H1 (cell line): ENCODE measurements around the gene PDE1C. TPM values are rescaled to one million over a fixed set of nuclear protein-coding genes. Genes with fewer than 3 reads are reported as not detected.

Source experiments
- CTCF ChIA-PET: fragments of 300-600 bp; sonication (Branson Sonifier 250); formaldehyde crosslinking; loops from one replicate; lab custom pipeline; 2021; ENCODE audit not compliant: partially characterized antibody; lab: Charles Lee
- POLR2A ChIA-PET: fragments of 300-600 bp; sonication (Branson Sonifier 250); formaldehyde crosslinking; loops from one replicate; lab custom pipeline; 2021; ENCODE audit warnings: inconsistent platforms; ENCODE audit not compliant: partially characterized antibody; lab: Charles Lee
- DNase-seq, 2 experiments: peaks; one replicate each; pipeline versions ENCODE4 v3.0.0 to v3.0.0-alpha.2; 2010 to 2022; ENCODE audit warnings: low spot score in 2 of 2, low read depth in 1 of 2, mixed read lengths in 1 of 2
- FAIRE-seq: peaks from 2 replicates; lab custom pipeline; 2011; peaks lifted over from hg19 to GRCh38; lab: Jason Lieb, UNC
- H2AFZ ChIP-seq: 2 replicates; pipeline ENCODE4 v1.8.1; 2012; ENCODE audit warnings: low read length, inconsistent platforms
- H2AK5ac ChIP-seq: 2 replicates; pipeline ENCODE4 v1.6.1; 2013; ENCODE audit warnings: low read depth, low read length
- H2BK120ac ChIP-seq: replicated peaks from 2 replicates; pipeline ENCODE3; 2013; ENCODE audit warnings: low read depth, low read length, inconsistent platforms
- H2BK12ac ChIP-seq: 2 replicates; pipeline ENCODE4 v1.6.1; 2013; ENCODE audit warnings: low read depth, low read length
- H2BK15ac ChIP-seq: 2 replicates; pipeline ENCODE4 v1.6.1; 2013; ENCODE audit warnings: low read length
- H2BK20ac ChIP-seq: 2 replicates; pipeline ENCODE4 v1.6.1; 2013; ENCODE audit warnings: low read length
- H2BK5ac ChIP-seq: 2 replicates; pipeline ENCODE4 v1.6.1; 2013; ENCODE audit warnings: low read depth, low read length
- H3K14ac ChIP-seq: 2 replicates; pipeline ENCODE4 v1.6.1; 2013; ENCODE audit warnings: inconsistent platforms; ENCODE audit not compliant: insufficient read length
- H3K18ac ChIP-seq: 2 replicates; pipeline ENCODE4 v1.6.1; 2013; ENCODE audit warnings: low read length; ENCODE audit errors: extremely low read depth
- H3K23ac ChIP-seq: 2 replicates; pipeline ENCODE4 v1.6.1; 2013; ENCODE audit warnings: inconsistent platforms; ENCODE audit not compliant: insufficient read length
- H3K23me2 ChIP-seq: 2 replicates; pipeline ENCODE4 v1.6.1; 2013; ENCODE audit warnings: low read depth, low read length
- H3K27ac ChIP-seq: 2 replicates; pipeline ENCODE4 v1.6.1; 2011; ENCODE audit warnings: low read depth, low read length, inconsistent platforms
- H3K27me3 ChIP-seq, 4 experiments: replicated peaks in 1 of 4; 1 replicate in 1 of 4; 2 replicates in 3 of 4; pipeline versions ENCODE4 v1.6.1 to v1.8.1; 2011 to 2013; ENCODE audit warnings: low read length in 3 of 4, mild to moderate bottlenecking in 3 of 4, inconsistent platforms in 2 of 4, mixed read lengths in 2 of 4, moderate library complexity in 1 of 4; ENCODE audit not compliant: control insufficient read depth in 3 of 4, insufficient read depth in 3 of 4; ENCODE audit errors: extremely low read depth in 1 of 4
- H3K36me3 ChIP-seq, 4 experiments: 2 replicates each; pipeline versions ENCODE4 v1.6.1 to v1.8.1; 2011 to 2013; ENCODE audit warnings: mild to moderate bottlenecking in 4 of 4, low read length in 3 of 4, moderate library complexity in 2 of 4, control low read depth in 1 of 4, inconsistent platforms in 1 of 4; ENCODE audit not compliant: insufficient read depth in 4 of 4, control insufficient read depth in 2 of 4
- H3K4ac ChIP-seq: replicated peaks from 2 replicates; pipeline ENCODE3; 2013; ENCODE audit warnings: low read length, low read depth, mixed read lengths, inconsistent platforms; ENCODE audit not compliant: insufficient read length
- H3K4me1 ChIP-seq, 4 experiments: replicated peaks in 1 of 4; 1 replicate in 1 of 4; 2 replicates in 3 of 4; pipeline versions ENCODE4 v1.6.1 to v1.8.1; 2011 to 2013; ENCODE audit warnings: low read length in 3 of 4, inconsistent platforms in 2 of 4, mixed read lengths in 1 of 4; ENCODE audit not compliant: insufficient read depth in 4 of 4, control insufficient read depth in 3 of 4
- H3K4me2 ChIP-seq, 2 experiments: 2 replicates each; pipeline versions ENCODE4 v1.6.1 to v1.8.1; 2011 to 2013; ENCODE audit warnings: low read depth in 2 of 2, low read length in 2 of 2, control low read depth in 1 of 2, inconsistent platforms in 1 of 2, mild to moderate bottlenecking in 1 of 2; ENCODE audit not compliant: insufficient read depth in 1 of 2
- H3K4me3 ChIP-seq, 4 experiments: fragments of 200-600, 300-600 bp in 1 of 4; sonication (generic), shearing (Covaris generic), sonication (Bioruptor Twin) in 1 of 4; 2 replicates each; pipeline versions ENCODE4 v1.5.1 to v1.8.1; 2011 to 2016; ENCODE audit warnings: low read length in 4 of 4, low read depth in 3 of 4, control low read depth in 2 of 4, inconsistent platforms in 2 of 4, mild to moderate bottlenecking in 2 of 4, mixed read lengths in 1 of 4, moderate library complexity in 1 of 4; ENCODE audit not compliant: insufficient read depth in 2 of 4; ENCODE audit errors: extremely low read depth in 1 of 4
- H3K56ac ChIP-seq: replicated peaks from 2 replicates; pipeline ENCODE3; 2013; ENCODE audit warnings: low read depth, mild to moderate bottlenecking, mixed read lengths, low read length, inconsistent platforms; ENCODE audit not compliant: insufficient read length
- H3K79me1 ChIP-seq: 2 replicates; pipeline ENCODE4 v1.6.1; 2013; ENCODE audit warnings: low read depth, low read length, control low read depth
- H3K79me2 ChIP-seq, 2 experiments: 2 replicates each; pipeline versions ENCODE4 v1.6.1 to v1.8.1; 2012 to 2013; ENCODE audit warnings: low read length in 2 of 2, mild to moderate bottlenecking in 2 of 2, inconsistent platforms in 1 of 2; ENCODE audit not compliant: insufficient read depth in 2 of 2, control insufficient read depth in 1 of 2
- H3K9ac ChIP-seq, 4 experiments: replicated peaks in 1 of 4; 1 replicate in 1 of 4; 2 replicates in 3 of 4; pipeline versions ENCODE4 v1.6.1 to v1.8.1; 2011 to 2013; ENCODE audit warnings: low read depth in 3 of 4, low read length in 3 of 4, control low read depth in 2 of 4, mild to moderate bottlenecking in 2 of 4, moderate library complexity in 2 of 4, inconsistent platforms in 1 of 4; ENCODE audit errors: extremely low read depth in 1 of 4
- H3K9me3 ChIP-seq, 2 experiments: 2 replicates each; pipeline versions ENCODE4 v1.6.1 to v1.8.1; 2012 to 2013; ENCODE audit warnings: mild to moderate bottlenecking in 2 of 2, moderate library complexity in 2 of 2, control low read depth in 1 of 2, inconsistent platforms in 1 of 2, low read depth in 1 of 2, low read length in 1 of 2, mixed read lengths in 1 of 2; ENCODE audit not compliant: insufficient read depth in 2 of 2
- H4K20me1 ChIP-seq, 2 experiments: replicated peaks in 1 of 2; 2 replicates each; pipeline versions ENCODE3 to v1.8.1; 2011 to 2013; ENCODE audit warnings: inconsistent platforms in 2 of 2, low read length in 2 of 2, mild to moderate bottlenecking in 1 of 2; ENCODE audit not compliant: insufficient read depth in 2 of 2, control insufficient read depth in 1 of 2
- H4K5ac ChIP-seq: 2 replicates; pipeline ENCODE4 v1.6.1; 2013; ENCODE audit warnings: low read length, low read depth, mixed read lengths, inconsistent platforms; ENCODE audit not compliant: insufficient read length
- H4K8ac ChIP-seq: 2 replicates; pipeline ENCODE4 v1.8.0; 2013; ENCODE audit warnings: mild to moderate bottlenecking, moderate library complexity, low read length, inconsistent platforms; ENCODE audit not compliant: insufficient read depth; ENCODE audit errors: extremely low read depth
- H4K91ac ChIP-seq: replicated peaks from 2 replicates; pipeline ENCODE3; 2013; ENCODE audit warnings: low read length, mixed read lengths, inconsistent platforms; ENCODE audit not compliant: insufficient read length
- BACH1 ChIP-seq: IDR thresholded peaks from 2 replicates; pipeline ENCODE4 v1.6.1; 2012; ENCODE audit warnings: low read length, improper control_type of control experiment
- BCL11A ChIP-seq, 2 experiments: IDR thresholded peaks; one replicate each; pipeline ENCODE4 v1.6.1; 2011; ENCODE audit warnings: low read depth in 2 of 2, low read length in 2 of 2, mild to moderate bottlenecking in 2 of 2
- BRCA1 ChIP-seq: IDR thresholded peaks from 2 replicates; pipeline ENCODE4 v1.6.1; 2012; ENCODE audit warnings: low read depth, low read length, improper control_type of control experiment
- CBX5 ChIP-seq: fragments of 300-800, 300-1000 bp; sonication (generic); IDR thresholded peaks from 2 replicates; pipeline ENCODE4 v1.7.1; 2016; ENCODE audit warnings: antibody characterized with exemption, low read length, low read depth
- CHD2 ChIP-seq: IDR thresholded peaks from 2 replicates; pipeline ENCODE4 v1.6.1; 2012; ENCODE audit warnings: low read length, improper control_type of control experiment
- FOSL1 ChIP-seq: IDR thresholded peaks from 2 replicates; pipeline ENCODE4 v1.6.1; 2011; ENCODE audit warnings: mild to moderate bottlenecking, low read depth, low read length, moderate library complexity; ENCODE audit not compliant: insufficient read depth
- GABPA ChIP-seq: IDR thresholded peaks from 2 replicates; pipeline ENCODE4 v1.6.1; 2011; ENCODE audit warnings: mild to moderate bottlenecking, low read length, moderate library complexity, borderline replicate concordance; ENCODE audit not compliant: insufficient read depth
- KDM4A ChIP-seq: IDR thresholded peaks from one replicate; pipeline ENCODE4 v1.7.1; 2012; ENCODE audit warnings: low read depth, mild to moderate bottlenecking, moderate library complexity, low read length, inconsistent platforms; ENCODE audit not compliant: severe bottlenecking
- NANOG ChIP-seq: IDR thresholded peaks from 2 replicates; pipeline ENCODE4 v1.6.1; 2011; ENCODE audit warnings: low read length, low read depth, mild to moderate bottlenecking, inconsistent platforms; ENCODE audit not compliant: insufficient read depth, poor library complexity, severe bottlenecking
- NRF1 ChIP-seq: IDR thresholded peaks from 2 replicates; pipeline ENCODE4 v1.6.1; 2011; ENCODE audit warnings: mild to moderate bottlenecking, low read depth, low read length, improper control_type of control experiment
- POLR2A ChIP-seq, 2 experiments: IDR thresholded peaks; 1 replicate in 1 of 2; 2 replicates in 1 of 2; pipeline ENCODE4 v1.6.1; 2011; ENCODE audit warnings: low read depth in 2 of 2, low read length in 2 of 2, mild to moderate bottlenecking in 2 of 2; ENCODE audit errors: control extremely low read depth in 1 of 2
- RAD21 ChIP-seq, 2 experiments: IDR thresholded peaks in 1 of 2; conservative IDR thresholded peaks in 1 of 2; 2 replicates each; pipeline ENCODE4 v1.6.1; 2011; ENCODE audit warnings: low read depth in 2 of 2, low read length in 2 of 2, improper control_type of control experiment in 1 of 2, inconsistent platforms in 1 of 2, mild to moderate bottlenecking in 1 of 2, moderate library complexity in 1 of 2
- RFX5 ChIP-seq: IDR thresholded peaks from 2 replicates; pipeline ENCODE4 v1.6.1; 2011; ENCODE audit warnings: low read depth, low read length, improper control_type of control experiment, borderline replicate concordance
- SAP30 ChIP-seq: fragments of 300-600 bp; sonication (generic); IDR thresholded peaks from 2 replicates; pipeline ENCODE4 v1.7.1; 2012; ENCODE audit warnings: low read length, moderate library complexity, mild to moderate bottlenecking, inconsistent platforms; ENCODE audit not compliant: insufficient read depth, insufficient replicate concordance
- SIX5 ChIP-seq: IDR thresholded peaks from 2 replicates; pipeline ENCODE4 v1.6.1; 2011; ENCODE audit warnings: mild to moderate bottlenecking, low read depth, low read length
- WGBS, 2 experiments: shearing (Covaris generic) in 1 of 2; methylation state at CpG; one replicate each; pipeline versions ENCODE4 v1.1.6 to v1.1.7; 2013 to 2015; ENCODE audit warnings: low lambda C conversion rate in 2 of 2, mixed read lengths in 2 of 2, inconsistent platforms in 1 of 2, low coverage in 1 of 2, missing lambda C conversion rate in 1 of 2; ENCODE audit not compliant: insufficient replicate concordance in 2 of 2, insufficient coverage in 1 of 2, insufficient read length in 1 of 2; ENCODE audit errors: extremely low coverage in 1 of 2, missing lambda C conversion rate in 1 of 2; 5-methylcytosine and 5-hydroxymethylcytosine counted together
- polyA plus RNA-seq, 7 experiments: library from polyadenylated mRNA; depleted of rRNA in 3 of 7; stranded (reverse) in 5 of 7; unstranded in 2 of 7; fragments of >200 nt in 5 of 7; fragments of 200-250 nt in 2 of 7; gene quantifications; 1 replicate in 5 of 7; 2 replicates in 1 of 7; 4 replicates in 1 of 7; pipeline versions ENCODE4 v1.2.1 to v1.2.3, GENCODE V29; 2011 to 2013; ENCODE audit warnings: missing spikeins in 2 of 7, mixed read lengths in 2 of 7
- total RNA-seq: library from RNA; stranded (reverse); fragmentation: NEBNext Ultra II Directional; extraction: Animal tissue kit (Norgen Biotek cat#: 25700); gene quantifications from 2 replicates; pipeline ENCODE4 v1.2.1, GENCODE V29; 2021

The PDE1C gene
- total and polyA plus RNA-seq, 2 of the 8 experiments (the other 6 are each of a cell fraction or from before 2014, with no cell fraction given) = 0.11 to 1.1 TPM

GRCh38 chr7:31883761-31884164 lies 186.4 kb downstream of the PDE1C start:
- no peak overlapping the region for H3K4ac ChIP-seq
- no peak overlapping the region for H2BK15ac ChIP-seq
- WGBS, 2 experiments = 88% methylated on average over 3 of the region's 3 CpGs; no CpG with 5 or more reads in 1 of the 2 experiments
- FAIRE-seq (no peak), DNase-seq (no peak)
- ChIA-PET CTCF (interaction anchor here (0.7 to 1.2 kb wide), 4 partner anchors 70 to 320 kb away, joined by 3 to 4 read pairs (median 3); no protein-coding TSS in a partner anchor), POLR2A (no interaction called here)
- H2BK12ac ChIP-seq = no peak overlapping the region
- no peaks in the 10 kb centered on the region; a peak in 1 of 7 replicates for H3K4me1 ChIP-seq
- no peak overlapping the region for H3K4me2 ChIP-seq
- H3K18ac ChIP-seq = no peak overlapping the region
- no peaks in the 10 kb centered on the region for H3K27me3 ChIP-seq
- no peak overlapping the region for H3K9ac ChIP-seq
- no peaks in the 10 kb centered on the region for H3K36me3 ChIP-seq
- peaks cover 0 to 2% of the 10 kb centered on the region in 2 experiments for H4K20me1 ChIP-seq
- H3K79me1 ChIP-seq = no peaks in the 10 kb centered on the region
- no peak overlapping the region for H2BK5ac ChIP-seq
- H4K5ac ChIP-seq = no peak overlapping the region
- H3K79me2 ChIP-seq = no peaks in the 10 kb centered on the region
- no peak overlapping the region for H3K4me3 ChIP-seq
- no peaks in the 10 kb centered on the region for H3K23me2 ChIP-seq
- no peak overlapping the region for H2BK20ac ChIP-seq
- H4K8ac ChIP-seq = no peak overlapping the region
- H3K27ac ChIP-seq = no peak overlapping the region
- H2AK5ac ChIP-seq = no peak overlapping the region
- H3K23ac ChIP-seq = no peak overlapping the region
- H3K14ac ChIP-seq = no peak overlapping the region
- H4K91ac ChIP-seq = no peak overlapping the region
- H3K56ac ChIP-seq = no peak overlapping the region
- no peak overlapping the region for H2BK120ac ChIP-seq
- 0 out of 2 replicates have a peak overlapping the region, but pooled peaks have one; percentile 46 for H2AFZ ChIP-seq
- H3K9me3 ChIP-seq = no peaks in the 10 kb centered on the region
- no peak for TF ChIP-seq GABPA
- no peak for TF ChIP-seq BRCA1
- no peak for TF ChIP-seq POLR2A (IDR thresholded peaks at IDR 0.05; ENCODE audit: control extremely low read depth in 1 of 2, low read depth in 2 of 2, low read length in 2 of 2)
- no peak for TF ChIP-seq SAP30
- TF ChIP-seq SIX5 = no peak
- no peak for TF ChIP-seq CBX5
- no peak for TF ChIP-seq RAD21 (IDR thresholded peaks at IDR 0.05 in 1 of 2, conservative IDR thresholded peaks at IDR 0.05 in 1 of 2; ENCODE audit: low read depth in 2 of 2, low read length in 2 of 2)
- no peak for TF ChIP-seq CHD2
- no peak for TF ChIP-seq BACH1
- TF ChIP-seq FOSL1 = no peak
- TF ChIP-seq NRF1 = no peak
- TF ChIP-seq NANOG = no peak
- TF ChIP-seq RFX5 = no peak
- TF ChIP-seq KDM4A = no peak
- no peak for TF ChIP-seq BCL11A (IDR thresholded peaks at IDR 0.05; ENCODE audit: low read depth in 2 of 2, low read length in 2 of 2)
